HEK293 (cell line): ENCODE results near the gene ZBTB48.

Experiments used
- GLI4 ChIP-seq: fragments of 450-650 bp; formaldehyde crosslinking; IDR thresholded peaks from 2 replicates; pipeline ENCODE4 v1.5.1; 2016; ENCODE audit warnings: missing biosample characterization, missing genetic modification characterization
- SP2 ChIP-seq: fragments of 450-650 bp; formaldehyde crosslinking; IDR thresholded peaks from 2 replicates; pipeline ENCODE4 v1.5.1; 2016; ENCODE audit warnings: missing biosample characterization, missing genetic modification characterization
- ZBTB48 ChIP-seq: fragments of 450-650 bp; formaldehyde crosslinking; IDR thresholded peaks from 2 replicates; pipeline ENCODE4 v1.5.1; 2016; ENCODE audit warnings: missing biosample characterization, missing genetic modification characterization
- ZNF366 ChIP-seq: fragments of 450-650 bp; formaldehyde crosslinking; conservative IDR thresholded peaks from 2 replicates; pipeline ENCODE4 v1.5.1; 2016; ENCODE audit warnings: missing biosample characterization, missing genetic modification characterization
- ZNF549 ChIP-seq: fragments of 450-650 bp; IDR thresholded peaks from 2 replicates; pipeline ENCODE4 v1.5.1; 2018; ENCODE audit warnings: missing biosample characterization, missing genetic modification characterization, mild to moderate bottlenecking, inconsistent platforms, moderate library complexity
- ZNF692 ChIP-seq: fragments of 450-650 bp; formaldehyde crosslinking; IDR thresholded peaks from 2 replicates; pipeline ENCODE4 v1.5.1; 2016; ENCODE audit warnings: missing biosample characterization, missing genetic modification characterization
- ZNF704 ChIP-seq: fragments of 450-650 bp; formaldehyde crosslinking; IDR thresholded peaks from 2 replicates; pipeline ENCODE4 v1.5.1; 2016; ENCODE audit warnings: missing biosample characterization, missing genetic modification characterization
- ZNF747 ChIP-seq: fragments of 450-650 bp; formaldehyde crosslinking; IDR thresholded peaks from 2 replicates; pipeline ENCODE4 v1.5.1; 2016; ENCODE audit warnings: missing biosample characterization, missing genetic modification characterization
- TF ChIP-seq, protein P1 (sequence below): fragments of 450-650 bp; formaldehyde crosslinking; IDR thresholded peaks from 2 replicates; pipeline ENCODE4 v1.5.1; 2016; ENCODE audit warnings: missing biosample characterization, missing genetic modification characterization
- TF ChIP-seq, protein P2 (sequence below): fragments of 450-650 bp; formaldehyde crosslinking; IDR thresholded peaks from 2 replicates; pipeline ENCODE4 v1.5.1; 2016; ENCODE audit warnings: missing biosample characterization, missing genetic modification characterization

DNA sequence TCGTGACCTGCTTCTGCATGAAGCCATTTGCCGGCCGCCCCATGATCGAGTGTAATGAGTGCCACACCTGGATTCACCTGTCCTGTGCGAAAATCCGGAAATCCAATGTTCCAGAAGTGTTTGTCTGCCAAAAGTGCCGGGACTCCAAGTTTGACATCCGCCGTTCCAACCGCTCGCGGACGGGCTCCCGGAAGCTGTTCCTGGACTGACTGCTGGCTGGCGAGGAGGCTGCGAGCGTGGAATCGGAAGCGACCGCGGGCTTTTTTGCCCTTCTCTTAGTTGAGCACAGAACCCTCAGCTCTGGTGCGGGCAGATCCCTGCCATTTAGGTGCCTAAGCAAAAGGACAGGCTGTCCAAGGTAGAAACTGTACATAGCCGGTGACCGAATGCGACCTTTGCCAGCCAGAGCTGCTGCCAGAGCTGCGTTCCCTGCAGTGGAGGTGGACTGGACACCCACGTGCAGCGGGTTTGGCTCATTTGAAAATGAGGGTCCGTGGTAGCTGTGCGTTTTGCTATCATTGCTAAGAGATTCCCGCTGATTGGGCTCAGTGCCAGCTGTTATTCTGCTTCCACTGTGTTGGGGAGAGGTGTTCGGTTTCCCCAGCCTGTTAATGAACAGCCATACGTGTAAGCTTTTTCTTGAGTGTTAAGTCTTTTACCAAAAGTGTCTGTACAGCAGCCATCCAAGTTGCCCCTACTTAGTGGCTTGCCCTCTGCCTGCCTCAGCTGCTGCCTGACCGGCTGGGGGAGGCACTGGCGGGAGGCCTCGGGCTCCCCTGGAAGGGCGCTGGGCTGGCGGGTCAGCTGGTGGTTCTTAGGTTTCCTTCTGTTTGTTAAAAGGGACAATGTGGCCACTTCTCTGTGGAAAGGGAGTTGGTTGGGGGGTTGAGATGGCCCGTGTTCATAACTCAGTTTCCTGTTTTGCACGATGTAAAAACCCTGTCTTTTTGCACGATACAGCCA, 41.9 kb downstream of the ZBTB48 start:
- TF ChIP-seq ZBTB48 = no peak
- no peak for TF ChIP-seq ZNF366
- TF ChIP-seq, protein P1, sequence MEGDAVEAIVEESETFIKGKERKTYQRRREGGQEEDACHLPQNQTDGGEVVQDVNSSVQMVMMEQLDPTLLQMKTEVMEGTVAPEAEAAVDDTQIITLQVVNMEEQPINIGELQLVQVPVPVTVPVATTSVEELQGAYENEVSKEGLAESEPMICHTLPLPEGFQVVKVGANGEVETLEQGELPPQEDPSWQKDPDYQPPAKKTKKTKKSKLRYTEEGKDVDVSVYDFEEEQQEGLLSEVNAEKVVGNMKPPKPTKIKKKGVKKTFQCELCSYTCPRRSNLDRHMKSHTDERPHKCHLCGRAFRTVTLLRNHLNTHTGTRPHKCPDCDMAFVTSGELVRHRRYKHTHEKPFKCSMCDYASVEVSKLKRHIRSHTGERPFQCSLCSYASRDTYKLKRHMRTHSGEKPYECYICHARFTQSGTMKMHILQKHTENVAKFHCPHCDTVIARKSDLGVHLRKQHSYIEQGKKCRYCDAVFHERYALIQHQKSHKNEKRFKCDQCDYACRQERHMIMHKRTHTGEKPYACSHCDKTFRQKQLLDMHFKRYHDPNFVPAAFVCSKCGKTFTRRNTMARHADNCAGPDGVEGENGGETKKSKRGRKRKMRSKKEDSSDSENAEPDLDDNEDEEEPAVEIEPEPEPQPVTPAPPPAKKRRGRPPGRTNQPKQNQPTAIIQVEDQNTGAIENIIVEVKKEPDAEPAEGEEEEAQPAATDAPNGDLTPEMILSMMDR (tag by site-specific recombination) = no peak
- no peak for TF ChIP-seq ZNF704 (tag by site-specific recombination)
- TF ChIP-seq ZNF549 = no peak
- TF ChIP-seq ZNF747 (tag by site-specific recombination) = no peak
- no peak for TF ChIP-seq ZNF692
- TF ChIP-seq, protein P2, sequence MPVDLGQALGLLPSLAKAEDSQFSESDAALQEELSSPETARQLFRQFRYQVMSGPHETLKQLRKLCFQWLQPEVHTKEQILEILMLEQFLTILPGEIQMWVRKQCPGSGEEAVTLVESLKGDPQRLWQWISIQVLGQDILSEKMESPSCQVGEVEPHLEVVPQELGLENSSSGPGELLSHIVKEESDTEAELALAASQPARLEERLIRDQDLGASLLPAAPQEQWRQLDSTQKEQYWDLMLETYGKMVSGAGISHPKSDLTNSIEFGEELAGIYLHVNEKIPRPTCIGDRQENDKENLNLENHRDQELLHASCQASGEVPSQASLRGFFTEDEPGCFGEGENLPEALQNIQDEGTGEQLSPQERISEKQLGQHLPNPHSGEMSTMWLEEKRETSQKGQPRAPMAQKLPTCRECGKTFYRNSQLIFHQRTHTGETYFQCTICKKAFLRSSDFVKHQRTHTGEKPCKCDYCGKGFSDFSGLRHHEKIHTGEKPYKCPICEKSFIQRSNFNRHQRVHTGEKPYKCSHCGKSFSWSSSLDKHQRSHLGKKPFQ = no peak
- TF ChIP-seq SP2 (tag by site-specific recombination) = no peak
- TF ChIP-seq GLI4 (tag by site-specific recombination) = no peak
